HUES6 (cell line): ENCODE measurements around the gene FLOT2.
"Not testable (repeated sequence)": the region's sequence is repeated elsewhere in the genome, so short reads cannot be mapped to it uniquely, and the experiment has no call there.

Experiments
- H3K27ac ChIP-seq: 2 replicates; pipeline ENCODE4 v1.7.0; 2013; ENCODE audit warnings: low read depth, mild to moderate bottlenecking, low read length, inconsistent platforms
- H3K27me3 ChIP-seq: 2 replicates; pipeline ENCODE4 v1.6.1; 2013; ENCODE audit warnings: low read length; ENCODE audit not compliant: control insufficient read depth, insufficient read depth
- H3K36me3 ChIP-seq: 2 replicates; pipeline ENCODE4 v1.6.1; 2013; ENCODE audit warnings: low read length; ENCODE audit not compliant: control insufficient read depth, insufficient read depth
- H3K4me1 ChIP-seq: 2 replicates; pipeline ENCODE4 v1.6.1; 2013; ENCODE audit warnings: low read length; ENCODE audit not compliant: control insufficient read depth, insufficient read depth
- H3K4me3 ChIP-seq: 2 replicates; pipeline ENCODE4 v1.5.1; 2013; ENCODE audit warnings: low read depth, low read length
- H3K9ac ChIP-seq: one replicate; pipeline ENCODE4 v1.6.1; 2013; ENCODE audit warnings: mild to moderate bottlenecking, low read length
- H3K9me3 ChIP-seq: 2 replicates; pipeline ENCODE4 v1.6.1; 2013; ENCODE audit warnings: low read depth, low read length; ENCODE audit not compliant: control insufficient read depth, insufficient read depth

Gene FLOT2

GRCh38 chr17:28893248-28894183, 4.0 kb downstream of the FLOT2 start:
- H3K9me3 ChIP-seq, H3K36me3 ChIP-seq, H3K4me3 ChIP-seq, H3K9ac ChIP-seq, H3K27me3 ChIP-seq, H3K27ac ChIP-seq: not testable (repeated sequence)
- H3K4me1 ChIP-seq, result peaks cover 18% of the 10 kb centered on the region

DNA sequence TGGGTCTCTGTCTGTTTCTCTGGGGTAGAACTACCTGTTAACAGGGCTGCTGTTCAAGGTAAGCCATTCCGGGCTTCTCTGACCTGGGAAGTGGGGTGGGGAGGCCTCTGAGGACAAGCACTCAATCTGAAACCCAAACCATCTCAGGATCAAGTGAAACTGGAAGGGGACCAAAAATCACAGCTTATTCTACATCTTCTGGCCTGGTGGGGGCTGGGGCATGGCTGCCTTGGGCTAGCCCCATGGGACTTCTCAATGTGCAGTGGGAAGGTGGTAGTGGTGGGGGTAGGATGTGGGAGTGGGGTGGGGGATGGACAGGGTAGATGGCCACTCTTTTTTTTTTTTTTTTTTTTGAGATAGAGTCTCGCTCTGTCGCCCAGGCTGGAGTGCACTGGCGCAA, 5.5 kb downstream of the FLOT2 start:
- H3K4me3 ChIP-seq, result no peak overlapping the region
- H3K27ac ChIP-seq, result no peak overlapping the region
- no peaks in the 10 kb centered on the region for H3K9me3 ChIP-seq
- no peak overlapping the region for H3K9ac ChIP-seq
- no peaks in the 10 kb centered on the region for H3K27me3 ChIP-seq
- peaks cover 6% of the 10 kb centered on the region; the same call in 1 of the 2 replicates for H3K36me3 ChIP-seq
- H3K4me1 ChIP-seq, result peaks cover 11% of the 10 kb centered on the region

- Histone ChIP-seq H3K27me3 (no peaks in the 10 kb centered on the region), H3K36me3 (peaks cover 6% of the 10 kb centered on the region; the same call in 1 of the 2 replicates), H3K4me3 (no peak overlapping the region), H3K27ac (no peak overlapping the region), H3K9ac (no peak overlapping the region), H3K4me1 (peaks cover 10% of the 10 kb centered on the region), H3K9me3 (no peaks in the 10 kb centered on the region)
Measured at GRCh38 chr17:28891201-28891600, 6.3 kb downstream of the FLOT2 start.

DNA sequence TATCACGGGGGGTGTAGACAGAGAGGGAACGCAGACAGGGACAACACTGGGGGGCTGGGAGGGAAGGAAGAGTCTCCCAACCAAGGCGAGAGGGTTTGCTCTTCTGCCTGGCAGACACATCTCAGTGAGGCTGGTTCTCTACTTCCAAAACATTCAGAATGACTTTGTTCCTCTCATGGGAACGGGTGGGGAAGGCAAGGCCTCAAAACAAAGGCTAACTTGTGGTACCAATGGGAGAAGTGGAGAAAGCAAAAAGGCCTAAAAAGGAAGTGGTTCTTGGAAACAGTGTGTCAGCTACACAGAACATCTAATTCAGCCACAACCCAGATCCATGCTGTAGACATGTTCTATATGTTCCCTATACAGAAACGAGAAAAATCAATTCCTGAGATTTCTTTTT, 7.5 kb downstream of the FLOT2 start:
- no peaks in the 10 kb centered on the region for H3K27me3 ChIP-seq
- H3K27ac ChIP-seq, result no peak overlapping the region
- H3K4me1 ChIP-seq, result peaks cover 4% of the 10 kb centered on the region; the same call in 1 of the 2 replicates
- H3K9me3 ChIP-seq, result no peaks in the 10 kb centered on the region
- H3K9ac ChIP-seq, result no peak overlapping the region
- H3K36me3 ChIP-seq, result peaks cover 13% of the 10 kb centered on the region
- no peak overlapping the region for H3K4me3 ChIP-seq

GRCh38 chr17:28888832-28889231, 8.7 kb downstream of the FLOT2 start:
- Histone ChIP-seq H3K36me3 (peaks cover 17% of the 10 kb centered on the region), H3K27me3 (no peaks in the 10 kb centered on the region), H3K27ac (no peak overlapping the region), H3K4me3 (no peak overlapping the region), H3K9me3 (no peaks in the 10 kb centered on the region), H3K9ac (no peak overlapping the region), H3K4me1 (peaks cover 4% of the 10 kb centered on the region; the same call in 1 of the 2 replicates)

- peaks cover 4% of the 10 kb centered on the region; the same call in 1 of the 2 replicates for H3K4me1 ChIP-seq
- H3K9me3 ChIP-seq, result no peaks in the 10 kb centered on the region
- H3K36me3 ChIP-seq, result peaks cover 25% of the 10 kb centered on the region
- no peaks in the 10 kb centered on the region for H3K27me3 ChIP-seq
- H3K27ac ChIP-seq, result no peak overlapping the region
- H3K4me3 ChIP-seq, result no peak overlapping the region
- H3K9ac ChIP-seq, result no peak overlapping the region
Measured at GRCh38 chr17:28887871-28888471, 9.6 kb downstream of the FLOT2 start.

DNA sequence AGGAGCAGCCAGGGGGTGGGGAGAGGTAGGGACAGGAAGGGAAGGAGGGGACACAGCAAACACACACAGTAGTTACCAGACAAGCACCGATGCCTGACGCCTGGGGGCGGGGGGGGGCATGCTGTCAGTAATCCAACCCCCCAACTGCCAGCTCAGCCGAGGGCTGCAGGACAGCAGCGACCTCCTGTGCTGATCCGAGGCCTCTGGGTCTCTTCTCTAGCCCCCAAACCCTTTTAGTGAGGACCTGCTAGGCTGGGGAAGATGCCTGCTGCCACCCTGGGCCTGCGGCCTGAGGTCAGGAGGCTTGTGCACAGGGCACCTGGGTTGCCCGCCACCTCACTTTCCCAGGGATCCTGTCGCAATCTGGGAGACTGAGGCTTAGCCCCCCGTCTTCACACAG, 11.6 kb downstream of the FLOT2 start:
- Histone ChIP-seq H3K4me1 (peaks cover 4% of the 10 kb centered on the region; the same call in 1 of the 2 replicates), H3K4me3 (no peak overlapping the region), H3K27ac (no peak overlapping the region), H3K9ac (no peak overlapping the region), H3K9me3 (no peaks in the 10 kb centered on the region), H3K27me3 (no peaks in the 10 kb centered on the region), H3K36me3 (peaks cover 39% of the 10 kb centered on the region)

- Histone ChIP-seq H3K4me1 (peaks cover 4% of the 10 kb centered on the region; the same call in 1 of the 2 replicates), H3K4me3 (no peak overlapping the region), H3K27ac (no peak overlapping the region), H3K27me3 (no peaks in the 10 kb centered on the region), H3K36me3 (peaks cover 44% of the 10 kb centered on the region), H3K9ac (no peak overlapping the region), H3K9me3 (no peaks in the 10 kb centered on the region)
Measured at GRCh38 chr17:28885363-28885762, 12.2 kb downstream of the FLOT2 start.

DNA sequence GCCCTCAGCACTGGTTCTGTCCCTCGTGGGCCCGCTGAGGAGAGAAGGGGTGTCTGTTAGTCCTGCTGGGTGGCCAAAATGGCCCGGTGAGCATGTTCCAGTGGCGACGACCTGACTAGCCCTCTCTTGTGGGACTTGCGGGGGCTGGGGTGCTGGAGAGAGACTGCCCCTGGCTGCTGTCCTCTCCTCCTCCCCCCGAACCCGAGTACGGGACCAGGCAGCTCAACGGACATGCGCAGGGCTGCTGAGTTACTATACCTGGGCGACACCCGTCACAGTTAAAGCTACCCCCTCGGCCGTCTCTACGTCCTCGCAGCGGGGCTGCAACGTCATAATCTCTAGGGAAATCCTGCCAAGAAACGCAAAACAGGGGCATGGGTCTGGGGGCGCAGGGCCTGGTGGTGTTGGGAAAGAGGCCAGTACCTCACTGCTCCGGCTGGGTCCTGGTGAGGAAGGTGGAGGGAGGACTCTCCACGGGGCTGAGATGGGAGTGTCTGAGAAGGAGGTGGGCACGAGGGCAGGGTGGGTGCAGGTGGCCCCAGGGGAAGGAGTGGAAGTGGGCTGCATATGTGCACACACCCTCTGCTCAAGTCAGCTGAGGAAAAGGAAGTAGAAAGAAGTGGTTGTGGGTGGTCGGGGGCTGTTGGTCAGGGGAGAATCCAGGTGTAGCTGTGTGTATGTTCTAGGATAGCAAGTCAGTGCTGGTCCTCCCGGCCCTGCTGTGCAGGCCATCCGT, 13.4 kb downstream of the FLOT2 start:
- Histone ChIP-seq H3K9me3 (no peaks in the 10 kb centered on the region), H3K4me1 (peaks cover 4% of the 10 kb centered on the region; the same call in 1 of the 2 replicates), H3K9ac (no peak overlapping the region), H3K27me3 (no peaks in the 10 kb centered on the region), H3K4me3 (no peak overlapping the region), H3K27ac (no peak overlapping the region), H3K36me3 (peaks cover 57% of the 10 kb centered on the region)

GRCh38 chr17:28882154-28882895, 15.2 kb downstream of the FLOT2 start:
- peaks cover 4% of the 10 kb centered on the region; the same call in 1 of the 2 replicates for H3K4me1 ChIP-seq
- H3K4me3 ChIP-seq, result no peak overlapping the region
- H3K27me3 ChIP-seq, result no peaks in the 10 kb centered on the region
- no peak overlapping the region for H3K9ac ChIP-seq
- peaks cover 57% of the 10 kb centered on the region for H3K36me3 ChIP-seq
- no peaks in the 10 kb centered on the region for H3K9me3 ChIP-seq
- no peak overlapping the region for H3K27ac ChIP-seq
